SK-N-SH (cell line): ENCODE data around the gene VAMP1. TPM values are rescaled to one million over a fixed set of nuclear protein-coding genes. Genes with fewer than 3 reads are reported as not detected.

Experiments used
- CTCF ChIA-PET: fragments of 300-600, 350-600 bp; formaldehyde crosslinking; extraction: SDS; loops from one replicate; lab custom pipeline; 2021; lab: Yijun Ruan, JAX
- POLR2A ChIA-PET: fragments of 350-600 bp; sonication (Branson Sonifier 250); formaldehyde crosslinking; extraction: SDS; loops from one replicate; lab custom pipeline; 2020; ENCODE audit warnings: antibody characterized with exemption, inconsistent platforms; lab: Yijun Ruan, JAX
- DNase-seq: peaks from one replicate; pipeline ENCODE4 v3.0.0; 2012
- H2AFZ ChIP-seq: fragments of 200-600 bp; sonication (generic); 2 replicates; pipeline ENCODE4 v1.8.1; 2016; ENCODE audit warnings: antibody characterized with exemption, mild to moderate bottlenecking, low read depth
- H3F3A ChIP-seq: fragments of 200-600 bp; sonication (generic); replicated peaks from 2 replicates; pipeline ENCODE3; 2016; ENCODE audit warnings: antibody characterized with exemption, mild to moderate bottlenecking; ENCODE audit not compliant: insufficient read depth
- H3K27ac ChIP-seq, 2 experiments: fragments of 200-500 bp in 1 of 2; fragments of 200-600 bp in 1 of 2; sonication (Bioruptor generic) in 1 of 2; sonication (generic), shearing (Covaris generic) in 1 of 2; 2 replicates each; pipeline versions ENCODE4 v1.5.1 to v1.6.1; 2014 to 2016; ENCODE audit warnings: low read depth in 2 of 2, inconsistent platforms in 1 of 2, low read length in 1 of 2, mild to moderate bottlenecking in 1 of 2, mixed read lengths in 1 of 2
- H3K27me3 ChIP-seq: fragments of 200-600 bp; sonication (generic), shearing (Covaris generic); 2 replicates; pipeline ENCODE4 v1.6.1; 2016; ENCODE audit warnings: mixed run types; ENCODE audit not compliant: insufficient read depth
- H3K36me3 ChIP-seq, 2 experiments: fragments of 200-500 bp in 1 of 2; fragments of 200-600 bp in 1 of 2; sonication (Bioruptor generic) in 1 of 2; sonication (generic) in 1 of 2; replicated peaks in 1 of 2; 2 replicates each; pipeline versions ENCODE3 to v1.5.1; 2014 to 2016; ENCODE audit warnings: low read length in 1 of 2, mild to moderate bottlenecking in 1 of 2; ENCODE audit not compliant: insufficient read depth in 2 of 2, control insufficient read depth in 1 of 2
- H3K4me1 ChIP-seq, 2 experiments: fragments of 200-500 bp in 1 of 2; fragments of 200-600 bp in 1 of 2; sonication (Bioruptor generic) in 1 of 2; sonication (generic), shearing (Covaris generic) in 1 of 2; 2 replicates each; pipeline versions ENCODE4 v1.5.1 to v1.6.1; 2014 to 2016; ENCODE audit warnings: low read depth in 1 of 2, low read length in 1 of 2, mixed run types in 1 of 2; ENCODE audit not compliant: insufficient read depth in 2 of 2, control insufficient read depth in 1 of 2
- H3K4me2 ChIP-seq: fragments of 200-600 bp; sonication (generic), shearing (Covaris generic); 2 replicates; pipeline ENCODE4 v1.6.1; 2017; ENCODE audit warnings: mixed run types
- H3K4me3 ChIP-seq, 2 experiments: fragments of 200-500 bp in 1 of 2; fragments of 200-600 bp in 1 of 2; sonication (Bioruptor generic) in 1 of 2; sonication (generic), shearing (Covaris generic) in 1 of 2; 2 replicates each; pipeline versions ENCODE4 v1.5.1 to v1.8.1; 2014 to 2016; ENCODE audit warnings: low read depth in 2 of 2, inconsistent platforms in 1 of 2, low read length in 1 of 2, mild to moderate bottlenecking in 1 of 2, mixed read lengths in 1 of 2, moderate library complexity in 1 of 2
- H3K79me2 ChIP-seq: fragments of 200-600 bp; sonication (generic); 2 replicates; pipeline ENCODE4 v1.8.1; 2017; ENCODE audit warnings: mild to moderate bottlenecking; ENCODE audit not compliant: insufficient read depth
- H3K9ac ChIP-seq: fragments of 200-600 bp; sonication (generic); 2 replicates; pipeline ENCODE4 v1.6.1; 2017; ENCODE audit warnings: mixed run types
- H3K9me2 ChIP-seq: fragments of 200-600 bp; sonication (generic); 2 replicates; pipeline ENCODE4 v1.6.1; 2017; ENCODE audit warnings: mixed run types
- H3K9me3 ChIP-seq: fragments of 200-600 bp; sonication (generic); 2 replicates; pipeline ENCODE4 v1.6.1; 2017; ENCODE audit warnings: mixed run types, mild to moderate bottlenecking, moderate library complexity
- H4K20me1 ChIP-seq: fragments of 200-600 bp; sonication (generic); 2 replicates; pipeline ENCODE4 v1.6.1; 2017; ENCODE audit warnings: mild to moderate bottlenecking, mixed run types; ENCODE audit not compliant: insufficient read depth
- EP300 ChIP-seq, 2 experiments: IDR thresholded peaks; 2 replicates each; pipeline versions ENCODE4 v1.4.0 to v1.6.1; 2012; ENCODE audit warnings: borderline replicate concordance in 1 of 2, low read depth in 1 of 2, low read length in 1 of 2
- EZH2phosphoT487 ChIP-seq: fragments of 200-600 bp; sonication (generic); IDR thresholded peaks from 2 replicates; pipeline ENCODE4 v1.6.1; 2017; ENCODE audit warnings: low read depth, mixed run types, mild to moderate bottlenecking, antibody characterized with exemption, moderate library complexity, borderline replicate concordance
- FOXM1 ChIP-seq: IDR thresholded peaks from 2 replicates; pipeline ENCODE4 v1.4.0; 2012; ENCODE audit warnings: low read depth, mild to moderate bottlenecking
- MEF2A ChIP-seq: IDR thresholded peaks from 2 replicates; pipeline ENCODE4 v1.4.0; 2012; ENCODE audit warnings: low read depth, borderline replicate concordance
- RAD21 ChIP-seq: IDR thresholded peaks from 2 replicates; pipeline ENCODE4 v1.6.1; 2012; ENCODE audit warnings: mild to moderate bottlenecking, low read length
- RCOR1 ChIP-seq: fragments of 150-350 bp; IDR thresholded peaks from 2 replicates; pipeline ENCODE4 v1.6.1; 2017; ENCODE audit warnings: antibody characterized with exemption, low read length
- WGBS: methylation state at CpG from one replicate; pipeline ENCODE4 v1.1.6; 2017; ENCODE audit warnings: low lambda C conversion rate; 5-methylcytosine and 5-hydroxymethylcytosine counted together
- polyA plus RNA-seq, 3 experiments: library from polyadenylated mRNA; depleted of rRNA; stranded (reverse); fragments of >200 nt; gene quantifications; 2 replicates each; pipeline ENCODE4 v1.2.3, GENCODE V29; 2012
- TF ChIP-seq, protein P1 (sequence below): IDR thresholded peaks from 2 replicates; pipeline ENCODE4 v1.4.0; 2012; ENCODE audit warnings: low read depth, borderline replicate concordance
- TF ChIP-seq, protein P2 (sequence below): IDR thresholded peaks from 2 replicates; pipeline ENCODE4 v1.4.0; 2012; ENCODE audit warnings: low read depth, borderline replicate concordance
- TF ChIP-seq, protein P3 (sequence below): fragments of 150-350 bp; IDR thresholded peaks from 2 replicates; pipeline ENCODE4 v1.6.1; 2016; ENCODE audit warnings: mild to moderate bottlenecking, low read depth, low read length

The VAMP1 gene
- polyA plus RNA-seq, 1 of the 3 experiments (the other 2 are of a cell fraction) = 36.8 TPM

DNA sequence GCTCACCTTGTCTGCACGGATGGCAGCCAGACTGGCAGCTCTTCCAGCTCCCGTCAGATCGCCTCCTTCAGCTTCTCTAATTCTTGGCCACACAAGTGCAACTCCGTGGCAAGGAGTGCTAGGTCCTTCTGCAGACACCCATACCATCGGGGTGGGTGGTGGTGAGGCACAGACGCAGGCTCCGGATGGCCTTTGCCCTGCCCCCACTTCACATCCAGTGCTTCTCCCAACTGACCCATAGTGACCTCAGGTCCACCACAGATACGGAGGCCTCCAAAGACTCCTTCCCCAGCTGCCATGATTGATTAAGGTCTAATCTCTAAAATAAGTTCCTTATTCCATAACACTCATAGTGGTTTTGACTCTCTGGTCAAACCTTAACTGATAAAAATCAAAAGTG lies 45.6 kb downstream of the VAMP1 start:
- H3K9ac ChIP-seq = no peak overlapping the region
- H3K9me2 ChIP-seq = no peaks in the 10 kb centered on the region
- no peaks in the 10 kb centered on the region for H3F3A ChIP-seq
- CTCF ChIA-PET = interaction anchor here (1.5 to 8.2 kb wide), 7 partner anchors 26 to 134 kb away, joined by 4 to 91 read pairs (median 10); partner anchors contain the start of gene TAPBPL
- H3K4me1 ChIP-seq = no peaks in the 10 kb centered on the region
- H4K20me1 ChIP-seq = no peaks in the 10 kb centered on the region
- no peaks in the 10 kb centered on the region for H3K36me3 ChIP-seq
- H3K4me2 ChIP-seq = no peak overlapping the region
- no peak overlapping the region for H3K4me3 ChIP-seq
- TF ChIP-seq RAD21 (no peak), MEF2A (no peak)
- TF ChIP-seq, protein P1, sequence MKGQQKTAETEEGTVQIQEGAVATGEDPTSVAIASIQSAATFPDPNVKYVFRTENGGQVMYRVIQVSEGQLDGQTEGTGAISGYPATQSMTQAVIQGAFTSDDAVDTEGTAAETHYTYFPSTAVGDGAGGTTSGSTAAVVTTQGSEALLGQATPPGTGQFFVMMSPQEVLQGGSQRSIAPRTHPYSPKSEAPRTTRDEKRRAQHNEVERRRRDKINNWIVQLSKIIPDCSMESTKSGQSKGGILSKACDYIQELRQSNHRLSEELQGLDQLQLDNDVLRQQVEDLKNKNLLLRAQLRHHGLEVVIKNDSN = no peak
- TF ChIP-seq, all 33 proteins: peak for 0
- POLR2A ChIA-PET = no interaction called here
- H3K79me2 ChIP-seq = no peaks in the 10 kb centered on the region
- no peaks in the 10 kb centered on the region for H3K9me3 ChIP-seq
- DNase-seq = no peak
- WGBS = 87% methylated on average over 5 of the region's 8 CpGs
- no peak overlapping the region for H2AFZ ChIP-seq
- no peak overlapping the region for H3K27ac ChIP-seq
- no peaks in the 10 kb centered on the region for H3K27me3 ChIP-seq

GRCh38 chr12:6424008-6424347 lies 46.5 kb downstream of the VAMP1 start:
- Histone ChIP-seq H3F3A (no peaks in the 10 kb centered on the region), H2AFZ (no peak overlapping the region)
- TF ChIP-seq EZH2phosphoT487 (no peak), EP300 (IDR thresholded peaks at IDR 0.05; ENCODE audit: borderline replicate concordance in 1 of 2, low read depth in 1 of 2, low read length in 1 of 2) (no peak), RCOR1 (no peak), FOXM1 (no peak)
- TF ChIP-seq, protein P2, sequence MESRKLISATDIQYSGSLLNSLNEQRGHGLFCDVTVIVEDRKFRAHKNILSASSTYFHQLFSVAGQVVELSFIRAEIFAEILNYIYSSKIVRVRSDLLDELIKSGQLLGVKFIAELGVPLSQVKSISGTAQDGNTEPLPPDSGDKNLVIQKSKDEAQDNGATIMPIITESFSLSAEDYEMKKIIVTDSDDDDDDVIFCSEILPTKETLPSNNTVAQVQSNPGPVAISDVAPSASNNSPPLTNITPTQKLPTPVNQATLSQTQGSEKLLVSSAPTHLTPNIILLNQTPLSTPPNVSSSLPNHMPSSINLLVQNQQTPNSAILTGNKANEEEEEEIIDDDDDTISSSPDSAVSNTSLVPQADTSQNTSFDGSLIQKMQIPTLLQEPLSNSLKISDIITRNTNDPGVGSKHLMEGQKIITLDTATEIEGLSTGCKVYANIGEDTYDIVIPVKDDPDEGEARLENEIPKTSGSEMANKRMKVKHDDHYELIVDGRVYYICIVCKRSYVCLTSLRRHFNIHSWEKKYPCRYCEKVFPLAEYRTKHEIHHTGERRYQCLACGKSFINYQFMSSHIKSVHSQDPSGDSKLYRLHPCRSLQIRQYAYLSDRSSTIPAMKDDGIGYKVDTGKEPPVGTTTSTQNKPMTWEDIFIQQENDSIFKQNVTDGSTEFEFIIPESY = no peak
- TF ChIP-seq, protein P3, sequence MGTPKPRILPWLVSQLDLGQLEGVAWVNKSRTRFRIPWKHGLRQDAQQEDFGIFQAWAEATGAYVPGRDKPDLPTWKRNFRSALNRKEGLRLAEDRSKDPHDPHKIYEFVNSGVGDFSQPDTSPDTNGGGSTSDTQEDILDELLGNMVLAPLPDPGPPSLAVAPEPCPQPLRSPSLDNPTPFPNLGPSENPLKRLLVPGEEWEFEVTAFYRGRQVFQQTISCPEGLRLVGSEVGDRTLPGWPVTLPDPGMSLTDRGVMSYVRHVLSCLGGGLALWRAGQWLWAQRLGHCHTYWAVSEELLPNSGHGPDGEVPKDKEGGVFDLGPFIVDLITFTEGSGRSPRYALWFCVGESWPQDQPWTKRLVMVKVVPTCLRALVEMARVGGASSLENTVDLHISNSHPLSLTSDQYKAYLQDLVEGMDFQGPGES = no peak
- TF ChIP-seq, all 33 proteins: peak for 0
- DNase-seq = no peak
- no peaks in the 10 kb centered on the region for H3K79me2 ChIP-seq
- POLR2A ChIA-PET = interaction anchor here (1.0 kb wide), 1 partner anchor 47 kb away, joined by 7 read pairs; the partner anchor contains the start of gene VAMP1
- H3K4me1 ChIP-seq = no peaks in the 10 kb centered on the region
- no peak overlapping the region for H3K4me3 ChIP-seq
- no peak overlapping the region for H3K4me2 ChIP-seq
- H3K36me3 ChIP-seq = no peaks in the 10 kb centered on the region
- no peaks in the 10 kb centered on the region for H3K27me3 ChIP-seq
- H3K27ac ChIP-seq = no peak overlapping the region
- H4K20me1 ChIP-seq = no peaks in the 10 kb centered on the region
- H3K9ac ChIP-seq = no peak overlapping the region
- CTCF ChIA-PET = interaction anchor here (0.6 to 8.2 kb wide), 33 partner anchors 9 to 357 kb away, joined by 3 to 91 read pairs (median 6); partner anchors contain the start of genes GAPDH, IFFO1, TAPBPL and TNFRSF1A
- WGBS = 59% methylated on average over 4 of the region's 6 CpGs
- H3K9me3 ChIP-seq = no peaks in the 10 kb centered on the region
- H3K9me2 ChIP-seq = no peaks in the 10 kb centered on the region
